Activated naive CD4-positive, alpha-beta T cell treated with anti-CD3 and anti-CD28 coated beads for 36 hours (primary cell): ENCODE results near the gene ABCC6. TPM values are rescaled to one million over a fixed set of nuclear protein-coding genes. Genes with fewer than 3 reads are reported as not detected.
"Not testable (repeated sequence)": the region's sequence is repeated elsewhere in the genome, so short reads cannot be mapped to it uniquely, and the experiment has no call there.

Experiments used
- CTCF ChIA-PET: fragments of 350-600 bp; sonication (Branson Sonifier 250); formaldehyde crosslinking; loops from one replicate; lab custom pipeline; 2021; ENCODE audit warnings: antibody characterized with exemption; lab: Charles Lee
- DNase-seq: peaks from one replicate; pipeline ENCODE4 v3.0.0-alpha.2; 2020
- H3K27ac Mint-ChIP-seq: one replicate; pipeline ENCODE4 v1.8.0; 2021; ENCODE audit warnings: mild to moderate bottlenecking, mixed read lengths
- H3K27me3 Mint-ChIP-seq: one replicate; pipeline ENCODE4 v1.8.0; 2021; ENCODE audit warnings: low read depth, mixed read lengths
- H3K36me3 Mint-ChIP-seq: one replicate; pipeline ENCODE4 v1.8.0; 2021; ENCODE audit warnings: low read depth, mixed read lengths
- H3K4me1 Mint-ChIP-seq: one replicate; pipeline ENCODE4 v1.8.0; 2021; ENCODE audit warnings: low read depth, mixed read lengths
- H3K4me3 Mint-ChIP-seq: one replicate; pipeline ENCODE4 v1.8.0; 2021; ENCODE audit warnings: mild to moderate bottlenecking, moderate library complexity, mixed read lengths
- H3K9me3 Mint-ChIP-seq: one replicate; pipeline ENCODE4 v1.8.0; 2021; ENCODE audit warnings: mixed read lengths
- intact Hi-C: fragments of 100-400 bp; cut with micrococcal nuclease; formaldehyde crosslinking; loops from one replicate; pipeline ENCODE4 v1.15.1; 2023
- total RNA-seq, 2 experiments: library from RNA; stranded (reverse); gene quantifications; one replicate each; pipeline ENCODE4 v1.2.3, GENCODE V29; 2021

ABCC6 gene
- total RNA-seq, 2 experiments from 2014 or later: not detected

DNA sequence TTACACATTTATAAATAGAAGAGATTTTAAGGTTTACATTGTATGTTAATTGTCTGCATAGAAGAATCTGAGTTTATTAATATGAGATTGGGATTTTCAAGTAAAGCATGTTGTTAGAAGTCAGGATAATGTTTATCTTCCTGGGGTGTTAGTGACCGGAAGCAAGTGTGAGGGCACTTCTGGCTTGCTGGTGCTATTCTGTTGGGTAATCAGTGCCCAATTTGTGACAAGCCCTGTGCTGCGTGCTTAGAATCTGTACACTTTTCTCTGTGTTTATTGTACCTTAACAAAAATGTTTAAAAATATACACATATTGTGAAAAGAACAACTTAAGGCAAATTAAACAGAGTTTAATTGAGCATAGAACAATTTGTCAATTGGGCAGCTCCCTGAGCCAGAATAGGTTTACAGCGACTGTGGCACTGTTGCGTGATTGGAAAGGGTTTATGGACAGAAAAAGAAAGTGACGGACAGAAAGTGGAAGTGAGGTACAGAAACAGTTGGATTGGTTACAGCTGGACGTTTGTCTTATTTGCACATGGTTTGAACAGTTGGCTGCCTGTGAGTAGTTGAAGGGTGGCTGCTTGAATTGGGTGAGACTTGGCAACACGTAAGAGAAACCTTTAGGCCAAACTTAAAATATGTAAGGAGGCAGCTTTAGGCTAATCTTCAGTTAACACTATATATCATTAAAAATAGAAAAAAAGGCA lies 26.5 kb upstream of the ABCC6 start:
- intact Hi-C loops, CTCF ChIA-PET, H3K27ac Mint-ChIP-seq, H3K27me3 Mint-ChIP-seq, H3K4me1 Mint-ChIP-seq, H3K4me3 Mint-ChIP-seq, H3K36me3 Mint-ChIP-seq, DNase-seq, H3K9me3 Mint-ChIP-seq: not testable (repeated sequence)

DNA sequence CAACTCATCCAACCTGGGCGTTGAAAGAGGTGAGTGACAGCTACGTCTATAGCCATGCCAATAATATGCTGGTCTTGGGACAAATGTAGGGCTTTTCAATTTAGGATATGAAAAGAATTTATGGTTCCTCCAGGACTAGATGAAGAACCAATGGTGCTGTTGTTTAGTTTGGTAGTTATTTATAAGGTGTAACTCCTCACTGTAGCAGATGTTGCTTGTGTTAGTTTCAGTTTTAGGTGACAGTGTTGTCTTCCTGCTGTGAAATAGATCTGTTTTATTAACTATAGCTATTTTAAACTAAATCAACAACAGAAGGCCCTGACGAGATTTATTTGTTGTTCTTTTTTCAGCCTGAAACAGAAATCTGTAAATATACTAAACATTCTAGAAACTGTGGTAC lies 24.1 kb upstream of the ABCC6 start:
- DNase-seq, H3K27me3 Mint-ChIP-seq, intact Hi-C loops, H3K9me3 Mint-ChIP-seq, H3K4me3 Mint-ChIP-seq, CTCF ChIA-PET, H3K27ac Mint-ChIP-seq, H3K4me1 Mint-ChIP-seq, H3K36me3 Mint-ChIP-seq: not testable (repeated sequence)

DNA sequence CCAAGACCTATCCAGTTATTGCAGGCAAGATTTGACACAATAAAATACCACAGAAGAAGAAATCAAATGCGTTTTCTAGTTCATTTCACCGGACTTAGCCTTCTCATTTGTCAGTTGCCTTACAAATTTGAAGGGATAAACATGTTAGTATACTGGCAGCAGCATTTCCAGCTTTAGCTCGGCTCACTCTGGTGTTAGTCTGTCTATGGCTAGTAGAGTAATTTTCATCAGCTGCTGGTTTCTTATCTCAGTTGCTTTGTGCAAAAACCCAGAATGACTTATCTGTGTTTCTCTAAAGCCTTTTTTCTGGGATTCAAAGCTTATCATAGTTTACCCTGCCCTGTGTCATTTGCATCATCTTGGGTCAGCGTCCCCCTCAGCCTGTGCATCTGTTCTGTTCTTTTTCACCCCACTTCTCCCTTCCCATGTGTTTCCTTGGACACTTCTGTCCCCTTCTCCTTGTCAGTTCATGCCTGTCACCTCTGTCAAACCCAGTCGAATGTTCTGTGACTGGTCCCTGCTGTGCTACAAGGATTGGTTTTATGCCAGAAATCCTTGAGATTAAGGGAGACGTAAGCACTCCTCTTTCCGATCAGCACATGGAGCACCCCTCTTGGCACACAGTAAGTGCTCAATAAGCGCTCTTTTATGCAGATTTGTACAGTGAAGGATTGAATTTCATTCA lies 23.4 kb upstream of the ABCC6 start:
- intact Hi-C loops, H3K27ac Mint-ChIP-seq, H3K4me3 Mint-ChIP-seq, CTCF ChIA-PET, H3K36me3 Mint-ChIP-seq, H3K4me1 Mint-ChIP-seq, H3K27me3 Mint-ChIP-seq, DNase-seq, H3K9me3 Mint-ChIP-seq: not testable (repeated sequence)

DNA sequence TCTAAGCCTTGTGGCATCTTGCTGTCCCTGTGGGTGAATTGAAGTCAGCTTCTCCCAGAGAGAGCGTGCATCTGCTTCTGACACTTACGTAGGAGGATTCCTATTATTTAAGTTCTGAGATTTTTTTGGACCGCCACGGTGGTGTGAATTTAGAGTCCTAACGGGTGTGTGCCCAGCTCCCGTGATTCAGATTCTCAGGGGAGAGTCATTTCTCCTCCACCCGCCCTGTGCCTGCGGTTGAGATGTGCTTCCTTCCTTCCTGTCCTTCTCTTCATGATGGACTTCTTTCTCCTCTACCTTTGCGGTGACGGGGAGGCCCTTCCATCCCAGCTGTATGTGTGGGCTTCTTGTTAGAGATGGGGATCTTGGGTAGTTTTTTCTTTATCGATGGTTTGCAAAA lies 20.6 kb upstream of the ABCC6 start:
- H3K9me3 Mint-ChIP-seq, CTCF ChIA-PET, H3K36me3 Mint-ChIP-seq, intact Hi-C loops, H3K4me1 Mint-ChIP-seq, H3K27me3 Mint-ChIP-seq, H3K4me3 Mint-ChIP-seq, H3K27ac Mint-ChIP-seq, DNase-seq: not testable (repeated sequence)

DNA sequence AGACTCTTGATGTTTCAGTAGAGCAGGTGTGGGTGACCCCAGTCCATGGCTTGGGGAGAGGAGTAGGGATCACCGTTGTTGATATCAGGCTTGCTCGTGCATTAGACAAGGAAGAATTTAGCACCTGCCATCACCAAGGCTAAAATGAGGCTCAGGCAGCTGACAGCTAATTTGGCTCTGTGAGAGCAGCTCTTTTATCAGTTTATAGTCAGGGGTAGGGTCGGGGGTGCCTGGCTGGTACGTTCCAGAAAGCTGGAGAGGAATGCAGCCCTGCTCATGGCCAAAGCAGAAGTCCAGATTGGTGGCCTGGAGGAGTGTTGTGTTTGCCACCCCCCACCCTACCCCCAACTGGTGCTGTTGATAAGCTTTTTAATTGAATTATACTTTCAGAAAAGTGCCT lies 17.4 kb upstream of the ABCC6 start:
- H3K4me1 Mint-ChIP-seq, H3K36me3 Mint-ChIP-seq, intact Hi-C loops, H3K9me3 Mint-ChIP-seq, H3K4me3 Mint-ChIP-seq, H3K27ac Mint-ChIP-seq, H3K27me3 Mint-ChIP-seq, DNase-seq, CTCF ChIA-PET: not testable (repeated sequence)

- H3K4me1 Mint-ChIP-seq, intact Hi-C loops, H3K4me3 Mint-ChIP-seq, H3K9me3 Mint-ChIP-seq, H3K27ac Mint-ChIP-seq, CTCF ChIA-PET, DNase-seq, H3K36me3 Mint-ChIP-seq, H3K27me3 Mint-ChIP-seq: not testable (repeated sequence)
Measured at GRCh38 chr16:16237738-16238137, 14.4 kb upstream of the ABCC6 start.

DNA sequence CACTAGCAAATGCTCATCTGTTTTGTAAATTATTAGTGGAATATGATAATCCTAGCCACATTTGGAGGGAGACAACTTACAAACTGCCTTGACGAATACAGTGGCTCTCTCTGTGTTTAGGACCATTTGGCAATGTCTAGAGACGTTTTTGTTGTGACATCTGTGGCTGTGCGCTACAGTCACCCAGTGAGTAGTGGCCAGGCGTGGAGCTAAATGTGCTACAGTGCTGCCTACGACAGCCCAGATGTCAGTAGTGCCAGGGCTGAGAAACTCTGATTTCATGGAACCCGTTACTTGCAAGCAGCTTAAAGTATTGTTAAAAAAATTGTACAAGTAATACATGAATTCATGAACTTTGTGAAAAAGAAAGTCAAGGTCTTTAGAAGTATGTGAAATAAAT lies 13.8 kb upstream of the ABCC6 start:
- H3K27ac Mint-ChIP-seq, CTCF ChIA-PET, H3K4me3 Mint-ChIP-seq, H3K36me3 Mint-ChIP-seq, H3K4me1 Mint-ChIP-seq, intact Hi-C loops, H3K9me3 Mint-ChIP-seq, H3K27me3 Mint-ChIP-seq, DNase-seq: not testable (repeated sequence)

DNA sequence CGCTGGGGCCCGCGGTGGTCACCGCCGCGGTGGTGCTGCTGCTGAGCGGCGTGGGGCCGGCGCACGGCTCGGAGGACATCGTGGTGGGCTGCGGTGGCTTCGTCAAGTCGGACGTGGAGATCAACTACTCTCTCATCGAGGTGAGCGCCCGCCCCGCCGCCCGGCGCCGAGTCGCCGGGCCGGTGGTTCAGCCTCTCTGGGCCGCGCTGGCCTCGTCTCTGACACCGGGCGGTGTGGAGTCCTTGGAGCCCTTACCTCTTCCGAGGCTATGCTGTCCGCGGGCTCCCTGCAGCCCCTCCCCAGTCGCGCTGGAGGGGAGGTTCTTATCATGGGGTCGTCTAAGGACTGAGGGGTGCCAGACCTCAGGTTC lies 9.4 kb upstream of the ABCC6 start:
- H3K4me1 Mint-ChIP-seq, H3K36me3 Mint-ChIP-seq, DNase-seq, H3K9me3 Mint-ChIP-seq, H3K27me3 Mint-ChIP-seq, H3K27ac Mint-ChIP-seq, intact Hi-C loops, H3K4me3 Mint-ChIP-seq, CTCF ChIA-PET: not testable (repeated sequence)

GRCh38 chr16:16223662-16224241 lies 458 bp upstream of the ABCC6 start:
- H3K9me3 Mint-ChIP-seq, CTCF ChIA-PET, DNase-seq, H3K4me3 Mint-ChIP-seq, H3K27ac Mint-ChIP-seq, intact Hi-C loops, H3K4me1 Mint-ChIP-seq, H3K27me3 Mint-ChIP-seq, H3K36me3 Mint-ChIP-seq: not testable (repeated sequence)

- H3K4me3 Mint-ChIP-seq, CTCF ChIA-PET, H3K9me3 Mint-ChIP-seq, H3K27me3 Mint-ChIP-seq, H3K27ac Mint-ChIP-seq, H3K36me3 Mint-ChIP-seq, intact Hi-C loops, DNase-seq, H3K4me1 Mint-ChIP-seq: not testable (repeated sequence)
Measured at GRCh38 chr16:16221382-16221781, 1.9 kb downstream of the ABCC6 start.

- H3K4me3 Mint-ChIP-seq, CTCF ChIA-PET, DNase-seq, H3K9me3 Mint-ChIP-seq, H3K4me1 Mint-ChIP-seq, H3K27ac Mint-ChIP-seq, H3K36me3 Mint-ChIP-seq, H3K27me3 Mint-ChIP-seq, intact Hi-C loops: not testable (repeated sequence)
Measured at GRCh38 chr16:16220449-16220848, 2.8 kb downstream of the ABCC6 start.

- H3K27me3 Mint-ChIP-seq, CTCF ChIA-PET, H3K27ac Mint-ChIP-seq, H3K4me1 Mint-ChIP-seq, H3K9me3 Mint-ChIP-seq, H3K4me3 Mint-ChIP-seq, intact Hi-C loops, DNase-seq, H3K36me3 Mint-ChIP-seq: not testable (repeated sequence)
Measured at GRCh38 chr16:16218787-16219186, 4.5 kb downstream of the ABCC6 start.

- H3K36me3 Mint-ChIP-seq, H3K9me3 Mint-ChIP-seq, H3K27ac Mint-ChIP-seq, H3K4me3 Mint-ChIP-seq, CTCF ChIA-PET, H3K4me1 Mint-ChIP-seq, DNase-seq, H3K27me3 Mint-ChIP-seq, intact Hi-C loops: not testable (repeated sequence)
Measured at GRCh38 chr16:16218349-16218748, 4.9 kb downstream of the ABCC6 start.
